EH (cell line): ENCODE data around the gene LYL1.

Experiments
- DNase-seq: peaks from one replicate; pipeline ENCODE4 v3.0.0-alpha.2; 2015; ENCODE audit warnings: low read depth

The LYL1 gene

GRCh38 chr19:13073263-13073662, 29.4 kb downstream of the LYL1 start:
- DNase-seq: no peak

DNA sequence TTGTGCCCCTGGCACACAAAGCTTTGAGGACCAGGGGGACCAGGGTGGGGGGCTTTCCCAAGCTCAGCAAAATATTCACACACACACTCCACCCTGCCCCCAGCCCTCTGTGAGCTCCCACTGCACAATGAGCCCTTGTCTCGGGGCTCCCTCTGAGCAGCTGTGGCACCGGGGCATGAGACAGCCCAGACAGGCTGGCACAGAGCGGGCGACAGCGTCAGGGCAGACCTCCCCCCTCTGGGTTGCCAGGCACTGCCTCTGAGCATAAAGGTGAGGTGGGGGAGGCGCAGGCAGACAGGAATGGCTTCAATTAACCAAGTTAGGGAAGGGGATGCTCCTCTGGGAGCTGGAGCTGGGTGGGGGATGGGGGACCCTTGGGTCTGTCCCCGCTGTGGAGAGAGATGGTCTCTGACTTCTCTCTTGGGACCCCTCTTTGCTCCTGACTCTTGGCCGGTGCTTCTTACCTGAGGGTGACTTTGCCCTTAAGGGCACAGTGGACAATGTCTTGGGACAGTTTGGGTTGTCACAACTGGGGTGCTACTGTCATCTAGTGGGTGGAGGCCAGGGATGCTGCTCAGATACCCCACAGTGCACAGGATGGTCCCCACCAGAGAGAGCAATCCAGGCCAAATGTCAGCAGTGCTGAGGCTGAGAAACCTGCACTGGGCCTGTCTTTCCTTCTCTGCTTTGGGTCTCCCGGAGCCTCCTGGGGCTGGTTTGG, 30.3 kb downstream of the LYL1 start:
- no peak for DNase-seq

DNA sequence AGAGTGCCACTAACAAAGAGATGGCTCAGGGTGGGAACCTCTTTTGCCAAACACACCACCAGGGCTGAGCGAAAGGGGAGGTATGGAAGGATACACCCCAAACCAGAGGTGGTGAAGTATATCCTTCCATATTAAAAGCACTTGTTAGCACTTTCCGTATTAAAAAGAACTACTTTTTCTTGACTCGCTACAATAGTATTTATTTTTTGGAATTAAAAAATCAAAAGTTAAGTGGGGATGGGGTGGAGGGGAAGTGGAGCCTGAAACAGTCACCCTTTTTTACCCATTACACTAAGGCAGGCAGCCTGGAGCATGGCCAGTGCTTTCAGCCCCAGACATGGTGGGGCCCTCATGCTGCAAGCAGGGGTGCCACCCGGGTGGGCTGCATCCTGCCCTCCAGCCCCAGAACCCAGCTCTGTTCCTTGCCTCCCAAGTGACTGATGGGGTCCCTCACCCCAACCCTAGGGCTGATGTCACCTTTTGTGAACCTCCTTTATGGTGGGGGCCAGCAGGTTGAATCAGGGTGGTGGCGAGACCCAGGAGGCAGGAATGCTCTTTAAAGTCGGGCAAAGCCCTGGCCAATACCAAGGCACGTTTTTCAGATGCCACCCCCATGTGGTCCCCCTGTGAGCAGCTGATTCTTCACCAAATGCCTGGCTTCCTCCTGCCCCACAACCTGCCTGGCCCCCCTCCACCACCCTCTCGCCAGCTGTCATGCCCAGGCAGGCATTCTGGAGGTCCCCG, 31.0 kb downstream of the LYL1 start:
- no peak for DNase-seq

DNA sequence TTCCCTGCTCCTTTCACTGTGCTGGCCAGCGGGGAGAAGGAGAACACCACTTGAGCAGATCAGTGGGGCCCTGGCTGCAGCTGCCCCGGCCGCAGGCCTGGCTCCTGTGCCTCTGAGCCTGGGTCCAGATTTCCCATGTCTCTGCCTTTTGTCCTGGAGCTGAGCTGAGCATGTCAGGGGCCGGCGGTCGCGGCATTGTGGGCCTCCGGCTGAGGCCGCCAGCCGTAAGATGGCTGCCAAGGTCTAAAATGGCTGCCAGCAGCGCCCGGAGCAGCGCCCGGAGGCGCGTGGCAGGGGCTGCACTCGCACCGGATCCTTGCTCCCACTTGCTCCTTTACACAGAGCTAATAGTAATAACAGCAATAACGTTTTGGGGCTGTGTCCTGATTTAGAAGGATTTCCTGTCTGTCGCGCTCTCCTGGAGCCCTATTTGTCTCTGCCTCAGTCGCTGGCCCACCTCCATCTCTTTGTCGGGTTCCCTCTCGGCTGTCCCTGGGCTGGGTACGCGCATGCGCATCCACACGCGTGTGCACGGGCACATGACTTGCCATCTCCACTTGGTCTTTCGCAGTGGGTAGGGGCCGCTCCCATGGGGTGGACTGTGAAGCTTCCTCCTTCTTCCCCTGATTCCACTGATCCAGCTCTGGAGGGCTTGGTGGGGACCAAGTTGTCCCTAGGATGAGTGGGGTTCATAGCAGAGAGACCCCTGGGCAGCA, 32.1 kb downstream of the LYL1 start:
- no peak for DNase-seq

DNA sequence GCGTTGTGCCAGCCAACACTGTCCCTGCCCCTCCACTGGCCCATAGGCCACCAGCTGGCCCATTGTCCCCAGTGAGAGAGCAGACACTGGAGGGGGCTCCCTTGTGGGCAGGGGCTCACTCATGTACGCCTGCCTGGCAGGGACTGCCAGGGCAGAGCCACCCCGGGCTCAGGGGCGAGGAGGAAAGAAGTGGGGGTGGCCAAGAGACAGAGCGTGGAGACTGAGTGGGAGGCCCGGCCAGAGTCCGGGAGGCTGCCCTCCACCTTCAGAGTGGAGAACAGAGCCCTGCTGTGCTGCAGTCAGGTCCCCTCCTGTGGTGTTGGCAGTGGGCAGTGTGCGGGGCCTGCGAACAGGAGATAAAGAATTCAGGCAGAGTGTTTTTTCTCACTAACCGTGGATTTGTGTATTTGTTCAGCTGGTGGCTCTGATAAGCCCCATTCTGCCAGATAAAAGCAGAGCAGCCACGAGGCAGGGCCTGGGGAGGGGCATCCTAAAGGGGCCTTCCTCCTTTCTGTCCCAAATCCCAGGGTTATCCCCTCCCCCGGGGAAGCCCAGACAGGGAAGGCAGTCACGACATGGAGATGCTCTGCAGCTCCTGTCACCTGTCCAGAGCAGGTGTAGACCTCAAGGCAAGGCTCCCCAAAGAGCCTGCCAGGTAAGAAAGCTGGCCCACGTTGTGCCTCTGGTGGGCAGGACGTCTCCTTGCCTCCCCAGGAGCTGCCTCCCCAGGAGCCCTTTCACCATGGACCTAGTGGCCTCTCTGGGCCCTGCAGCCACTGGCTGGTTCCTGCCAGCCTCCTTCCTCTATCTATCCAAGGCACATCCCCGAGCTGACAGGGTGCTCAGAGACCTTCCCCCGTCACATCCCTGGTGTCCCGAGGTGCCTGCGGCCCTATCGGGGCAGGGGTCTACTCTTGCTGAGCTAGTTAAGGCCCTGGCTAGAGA, 33.0 kb downstream of the LYL1 start:
- DNase-seq: no peak

DNA sequence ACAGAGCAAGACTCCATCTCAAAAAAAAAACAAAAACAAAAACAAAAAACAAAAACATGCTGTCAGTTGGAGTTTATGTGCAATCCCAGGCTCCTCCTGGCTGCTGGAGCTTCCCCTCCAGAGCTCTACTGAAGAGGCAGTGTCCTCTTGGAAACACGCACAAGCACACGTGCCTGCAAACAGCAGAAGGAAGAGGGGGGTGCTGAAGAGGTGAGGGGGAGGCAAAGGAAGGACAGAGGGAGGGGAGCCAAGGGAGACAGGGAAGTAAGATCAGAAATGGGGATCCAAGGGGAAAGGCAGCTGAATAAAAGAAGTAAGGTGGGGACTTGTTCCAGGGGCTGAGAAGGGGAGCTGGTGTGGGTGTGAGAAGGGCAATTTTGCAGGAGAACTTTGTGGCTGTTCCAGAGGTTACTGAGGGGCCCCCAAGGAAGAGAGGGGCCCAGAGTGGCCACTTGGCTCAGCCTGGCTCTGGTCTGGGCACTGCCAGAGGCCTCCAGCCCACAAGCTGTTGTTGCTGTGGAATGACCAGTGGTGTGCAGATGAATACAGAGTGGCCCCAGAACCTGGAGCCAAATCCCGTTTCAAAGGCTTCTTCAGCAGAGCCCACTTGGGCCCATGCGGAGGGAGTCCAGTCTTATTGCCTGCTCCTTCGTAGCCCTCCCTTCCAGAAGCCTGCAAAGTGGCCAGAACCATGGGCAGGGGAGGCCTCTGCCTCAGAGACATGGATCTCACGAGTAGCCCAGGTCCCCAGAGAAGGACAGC, 34.4 kb downstream of the LYL1 start:
- DNase-seq: no peak

- DNase-seq: no peak
Measured at GRCh38 chr19:13066933-13067807, 35.5 kb downstream of the LYL1 start.

DNA sequence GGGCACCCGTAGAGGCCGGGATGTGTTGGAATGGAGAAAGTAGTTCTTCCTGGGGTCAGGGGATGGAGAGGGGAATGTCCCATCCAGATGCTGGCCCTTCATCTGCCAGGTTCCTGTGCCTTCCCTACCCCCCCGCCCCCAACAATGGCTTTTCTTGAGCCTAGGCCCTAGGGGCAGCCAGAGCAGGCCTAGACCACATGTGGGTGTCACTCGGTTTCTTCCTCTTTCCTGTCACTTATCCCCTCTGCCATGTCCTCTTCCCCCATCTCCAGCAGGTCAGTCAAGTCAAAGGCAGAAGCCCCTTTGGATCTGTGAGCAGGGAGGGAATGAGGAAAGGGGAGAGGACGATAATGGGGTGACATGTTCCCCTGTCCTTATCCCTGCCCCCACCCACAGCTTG, 36.4 kb downstream of the LYL1 start:
- DNase-seq: no peak

DNA sequence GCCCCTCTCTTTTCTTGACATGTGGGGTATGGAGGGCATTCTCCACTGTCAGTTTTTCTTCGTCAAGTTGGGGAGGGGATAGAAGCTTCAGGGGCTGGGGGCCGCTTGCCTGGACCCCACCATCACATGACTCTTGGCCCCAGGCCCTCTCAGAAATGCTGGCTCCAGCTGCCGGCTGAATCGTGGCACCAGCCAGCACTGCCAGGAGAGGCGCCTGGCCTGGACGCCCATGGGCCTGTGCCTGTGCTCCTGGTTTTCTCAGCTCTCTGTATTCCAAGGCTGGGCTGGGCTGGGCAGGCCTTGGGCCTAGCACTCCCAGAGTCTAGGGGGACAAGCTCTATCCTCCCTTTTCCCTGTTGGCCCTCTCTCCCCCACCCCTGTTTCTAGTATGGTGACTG, 38.6 kb downstream of the LYL1 start:
- no peak for DNase-seq

DNA sequence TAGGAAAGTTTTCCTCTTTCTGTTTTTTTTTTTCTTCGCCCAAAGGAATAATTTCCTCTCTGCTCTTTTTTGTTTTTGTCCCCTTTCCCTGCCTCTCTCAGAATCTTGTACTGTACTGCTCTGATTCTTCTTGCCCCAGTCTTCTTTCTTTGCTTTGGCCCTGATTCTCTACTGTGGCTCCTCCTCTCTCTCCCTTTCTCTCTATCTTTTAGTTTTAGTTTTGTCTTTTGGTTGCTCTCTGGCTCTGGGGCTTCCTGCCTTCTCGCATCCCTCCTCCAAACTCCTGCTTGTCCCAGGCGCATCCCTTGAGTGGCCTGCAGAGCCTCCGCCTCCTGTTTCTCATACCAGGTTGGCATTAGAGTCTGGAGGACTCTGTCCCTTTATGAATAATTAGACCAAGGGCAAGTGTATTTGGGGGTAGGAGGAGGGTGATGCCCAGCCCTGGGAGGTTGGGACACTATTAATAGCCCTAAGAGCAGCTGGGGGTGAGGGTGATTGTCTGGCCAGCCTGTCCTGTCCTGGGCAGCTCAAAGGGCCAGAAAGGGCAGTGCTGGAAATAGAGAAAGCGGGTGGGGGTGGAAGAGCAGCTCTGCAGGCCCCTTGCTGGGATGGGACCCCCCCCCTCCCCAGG, 39.1 kb downstream of the LYL1 start:
- peak; percentile 36 for DNase-seq

GRCh38 chr19:13062317-13062716, 40.3 kb downstream of the LYL1 start:
- DNase-seq: no peak

DNA sequence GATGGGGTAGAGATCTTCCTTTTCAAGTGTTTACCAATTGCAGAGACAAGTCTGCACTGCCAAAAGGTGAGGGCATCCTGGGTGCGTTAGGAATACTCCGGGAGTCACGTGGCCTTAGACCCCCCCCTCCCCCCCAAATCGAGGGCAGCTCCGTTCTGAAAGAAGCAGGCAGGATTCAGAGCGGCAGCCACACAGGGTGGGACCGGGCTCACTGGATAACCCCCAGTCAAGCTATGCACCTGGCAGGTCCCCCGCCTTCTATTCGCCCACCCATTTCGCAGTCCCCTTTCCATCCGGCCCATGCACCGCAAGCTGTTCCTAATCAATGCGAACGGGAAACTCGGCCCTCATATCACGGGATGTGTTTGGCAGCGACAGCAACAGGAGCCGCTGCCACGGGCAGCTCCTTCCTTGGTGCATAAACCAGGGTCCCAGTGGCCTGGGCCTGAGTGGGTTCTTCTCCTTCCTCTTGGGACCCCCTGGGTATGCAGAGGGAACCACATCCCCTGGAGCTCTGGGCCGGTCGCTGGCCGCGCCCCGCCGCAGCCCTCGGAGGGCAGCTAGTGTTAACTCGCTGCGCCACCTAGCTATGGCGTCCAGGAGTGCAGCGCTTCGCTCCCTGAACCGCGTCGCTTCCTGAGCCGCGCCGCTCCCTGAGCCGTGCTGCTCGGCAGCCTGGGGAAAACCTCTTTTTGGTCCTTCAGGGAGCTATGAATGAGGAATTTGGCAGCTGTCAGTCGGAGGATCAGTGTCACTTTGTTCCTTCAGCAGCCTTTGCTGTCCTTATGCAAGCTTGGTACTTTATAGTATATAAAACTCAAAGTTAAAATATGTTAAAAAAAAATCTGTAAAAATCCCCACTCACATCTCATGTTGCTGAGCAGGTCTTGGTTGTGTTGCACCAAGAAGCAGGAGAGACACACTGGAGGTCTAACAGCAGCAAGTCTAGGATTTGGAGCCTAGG, 41.4 kb downstream of the LYL1 start:
- peak; percentile 76 for DNase-seq

GRCh38 chr19:13060233-13060963, 42.3 kb downstream of the LYL1 start:
- peak; percentile 66 for DNase-seq

DNA sequence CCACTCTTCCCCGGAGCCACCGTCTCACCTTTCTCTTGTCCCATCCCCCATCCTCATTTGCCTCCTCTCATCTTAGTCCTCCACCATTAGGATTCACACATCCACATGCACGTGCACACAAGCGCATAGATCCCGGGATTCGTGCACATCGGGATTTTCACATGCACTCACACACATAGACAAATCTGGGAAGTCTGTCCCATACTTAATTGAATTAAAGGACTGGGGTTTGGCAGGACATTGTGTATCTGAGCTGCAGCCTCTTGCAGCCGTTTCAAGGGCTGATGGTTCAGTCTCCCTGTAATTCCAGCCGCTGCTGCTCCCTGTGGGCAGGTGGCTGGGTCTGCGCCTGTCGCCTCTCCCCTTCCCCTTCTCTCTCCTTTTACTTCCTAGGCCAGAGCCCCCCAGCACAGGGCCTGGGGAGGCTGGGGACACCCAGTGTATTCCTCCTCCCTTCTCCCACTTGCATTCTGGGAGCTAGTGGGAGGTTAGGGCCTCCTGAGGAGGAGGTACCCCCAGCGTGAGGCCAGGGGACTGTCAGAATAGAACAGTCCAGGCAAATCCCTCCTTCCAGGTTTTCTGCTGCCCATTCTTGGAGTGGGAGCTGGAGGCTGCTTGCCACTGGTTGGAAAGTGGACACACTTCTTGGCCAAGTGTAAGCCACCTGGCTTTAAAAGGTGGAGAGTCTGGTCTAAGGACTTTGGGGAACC, 43.6 kb downstream of the LYL1 start:
- no peak for DNase-seq

DNA sequence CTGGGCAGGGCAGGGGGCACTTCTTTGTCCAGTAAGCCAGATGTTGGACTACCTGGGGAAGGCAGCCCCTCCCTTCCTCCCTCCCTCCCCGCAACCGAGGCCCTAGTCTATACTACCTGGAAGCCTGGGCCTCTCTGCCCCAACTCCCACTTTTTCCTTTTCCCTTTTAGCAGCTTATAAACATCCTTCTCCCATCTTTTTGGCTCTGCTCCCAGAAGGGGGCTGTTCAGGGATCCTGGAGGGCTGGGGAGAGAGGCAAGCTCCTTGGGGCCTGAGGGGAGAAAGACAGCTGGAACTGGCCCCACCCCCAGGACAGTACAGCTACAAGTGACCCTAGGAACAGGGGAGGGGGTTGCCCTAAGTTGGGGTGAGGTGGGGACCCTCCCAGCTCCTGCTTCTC, 44.9 kb downstream of the LYL1 start:
- peak; percentile 57 for DNase-seq

- DNase-seq: no peak
Measured at GRCh38 chr19:13057147-13057572, 45.5 kb downstream of the LYL1 start.

- DNase-seq: peak; percentile 80
Measured at GRCh38 chr19:13056052-13056660, 46.5 kb downstream of the LYL1 start.
